Tracheal epithelial cell (primary cell): ENCODE results near the gene TMEM245. TPM values are rescaled to one million over a fixed set of nuclear protein-coding genes. Genes with fewer than 3 reads are reported as not detected.

Experiments
- total RNA-seq: library from RNA; depleted of rRNA; stranded (reverse); fragments of >200 nt; gene quantifications from 2 replicates; pipeline ENCODE4 v1.2.1, GENCODE V29; 2014

The TMEM245 gene
- total RNA-seq, result 40.0 and 47.1 TPM in 2 replicates

GRCh38 chr9:109119439-109120203, at the start of gene TMEM245:
Gene TMEM245, minus strand, starts transcription at chr9:109119947. Its CDS starts 34 bp downstream, at chr9:109119913.

GRCh38 chr9:109166771-109167601, 47.2 kb upstream of the TMEM245 start, which contains the start of gene FRRS1L:
Gene FRRS1L, minus strand, starts transcription at chr9:109167249. Its CDS starts 111 bp downstream, at chr9:109167138.

GRCh38 chr9:109012876-109013678, 106.7 kb downstream of the TMEM245 start, which contains the start of gene CTNNAL1:
Gene CTNNAL1, minus strand, starts transcription at chr9:109013499. Its CDS starts 57 bp downstream, at chr9:109013442.

Other genes with a start within 250 kb of the TMEM245 start
- 40.5 and 42.8 TPM in 2 replicates for gene ELP1, start 185.8 kb downstream of the TMEM245 start, total RNA-seq
- 2.2 and 6.4 TPM in 2 replicates for gene ABITRAM, start 185.5 kb downstream of the TMEM245 start, total RNA-seq
- 27.9 and 40.2 TPM in 2 replicates for gene CTNNAL1, start 106.4 kb downstream of the TMEM245 start, total RNA-seq
- gene FRRS1L, start 47.3 kb upstream of the TMEM245 start, total RNA-seq, result under 0.01 TPM in 1 of 2 replicates, not detected in the other
- 24.6 and 31.5 TPM in 2 replicates for gene EPB41L4B, start 201.1 kb upstream of the TMEM245 start, total RNA-seq